Tibial artery (tissue), 4 donors: ENCODE results near the gene DNAJC1.

Experiments
- DNase-seq, 2 donors: peaks; one replicate each; pipeline ENCODE4 v3.0.0-alpha.2; 2019
- H3K27ac ChIP-seq, 2 donors: fragments of 200-600 bp; sonication (generic) in 1 of 2; 1 replicate in 1 of 2; 2 replicates in 1 of 2; pipeline ENCODE4 v1.5.1; 2018 to 2019; ENCODE audit warnings: mild to moderate bottlenecking in 1 of 2
- H3K27me3 ChIP-seq, 2 donors: fragments of 200-600 bp; sonication (generic) in 1 of 2; one replicate each; pipeline versions ENCODE4 v1.5.1 to v1.6.0; 2016 to 2019
- H3K36me3 ChIP-seq, 3 donors: fragments of 200-600 bp; sonication (generic) in 2 of 3; one replicate each; pipeline ENCODE4 v1.5.1; 2016 to 2019; ENCODE audit warnings: mild to moderate bottlenecking in 2 of 3
- H3K4me1 ChIP-seq, 4 donors: fragments of 200-600 bp; sonication (generic) in 2 of 4; 1 replicate in 3 of 4; 2 replicates in 1 of 4; pipeline ENCODE4 v1.5.1; 2016 to 2019
- H3K4me3 ChIP-seq, 2 donors: fragments of 200-600 bp; sonication (generic) in 1 of 2; 1 replicate in 1 of 2; 2 replicates in 1 of 2; pipeline ENCODE4 v1.5.1; 2018 to 2019; ENCODE audit warnings: mild to moderate bottlenecking in 2 of 2
- H3K9me3 ChIP-seq, 3 donors: fragments of 200-600 bp; sonication (generic) in 1 of 3; one replicate each; pipeline ENCODE4 v1.5.1; 2016 to 2019
- intact Hi-C: fragments of 100-400 bp; cut with DNase I; formaldehyde crosslinking; loops from one replicate; pipeline ENCODE4 v1.15.0; 2023; ENCODE audit warnings: low total_unique reads
- TF ChIP-seq, protein P1 (sequence below), 2 experiments: fragments of 200-600 bp in 1 of 2; fragments of 450-650 bp in 1 of 2; IDR thresholded peaks; one replicate each; pipeline ENCODE4 v1.5.1; 2017 to 2019; ENCODE audit warnings: antibody characterized with exemption in 2 of 2, mild to moderate bottlenecking in 1 of 2, moderate library complexity in 1 of 2

DNAJC1 gene

DNA sequence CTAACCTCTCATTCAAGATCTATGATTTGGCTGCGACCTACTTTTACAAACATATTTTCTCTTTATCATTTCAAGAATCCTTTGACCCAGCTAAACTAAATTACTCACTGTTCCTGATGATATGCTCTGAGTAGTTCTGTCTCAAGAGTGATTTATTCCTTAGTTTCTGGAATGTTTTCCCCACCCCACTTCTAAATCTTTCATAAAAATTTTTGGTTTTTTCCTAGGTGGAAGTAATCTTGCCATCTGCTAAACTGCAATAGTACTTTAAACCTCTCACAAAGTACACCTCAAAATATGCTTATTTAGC is 170.8 kb downstream of the DNAJC1 start:
- no peak for DNase-seq
- H3K27ac ChIP-seq: no peak overlapping the region
- H3K36me3 ChIP-seq: peaks cover 0 to 34% (median 33%) of the 10 kb centered on the region in 3 donors
- H3K9me3 ChIP-seq: peaks cover 5 to 54% (median 22%) of the 10 kb centered on the region in 3 donors
- no peak overlapping the region for H3K4me3 ChIP-seq
- TF ChIP-seq, protein P1, sequence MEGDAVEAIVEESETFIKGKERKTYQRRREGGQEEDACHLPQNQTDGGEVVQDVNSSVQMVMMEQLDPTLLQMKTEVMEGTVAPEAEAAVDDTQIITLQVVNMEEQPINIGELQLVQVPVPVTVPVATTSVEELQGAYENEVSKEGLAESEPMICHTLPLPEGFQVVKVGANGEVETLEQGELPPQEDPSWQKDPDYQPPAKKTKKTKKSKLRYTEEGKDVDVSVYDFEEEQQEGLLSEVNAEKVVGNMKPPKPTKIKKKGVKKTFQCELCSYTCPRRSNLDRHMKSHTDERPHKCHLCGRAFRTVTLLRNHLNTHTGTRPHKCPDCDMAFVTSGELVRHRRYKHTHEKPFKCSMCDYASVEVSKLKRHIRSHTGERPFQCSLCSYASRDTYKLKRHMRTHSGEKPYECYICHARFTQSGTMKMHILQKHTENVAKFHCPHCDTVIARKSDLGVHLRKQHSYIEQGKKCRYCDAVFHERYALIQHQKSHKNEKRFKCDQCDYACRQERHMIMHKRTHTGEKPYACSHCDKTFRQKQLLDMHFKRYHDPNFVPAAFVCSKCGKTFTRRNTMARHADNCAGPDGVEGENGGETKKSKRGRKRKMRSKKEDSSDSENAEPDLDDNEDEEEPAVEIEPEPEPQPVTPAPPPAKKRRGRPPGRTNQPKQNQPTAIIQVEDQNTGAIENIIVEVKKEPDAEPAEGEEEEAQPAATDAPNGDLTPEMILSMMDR (IDR thresholded peaks at IDR 0.05): no peak
- intact Hi-C loops: no loop called here
- H3K27me3 ChIP-seq: no peaks in the 10 kb centered on the region
- no peaks in the 10 kb centered on the region for H3K4me1 ChIP-seq

DNA sequence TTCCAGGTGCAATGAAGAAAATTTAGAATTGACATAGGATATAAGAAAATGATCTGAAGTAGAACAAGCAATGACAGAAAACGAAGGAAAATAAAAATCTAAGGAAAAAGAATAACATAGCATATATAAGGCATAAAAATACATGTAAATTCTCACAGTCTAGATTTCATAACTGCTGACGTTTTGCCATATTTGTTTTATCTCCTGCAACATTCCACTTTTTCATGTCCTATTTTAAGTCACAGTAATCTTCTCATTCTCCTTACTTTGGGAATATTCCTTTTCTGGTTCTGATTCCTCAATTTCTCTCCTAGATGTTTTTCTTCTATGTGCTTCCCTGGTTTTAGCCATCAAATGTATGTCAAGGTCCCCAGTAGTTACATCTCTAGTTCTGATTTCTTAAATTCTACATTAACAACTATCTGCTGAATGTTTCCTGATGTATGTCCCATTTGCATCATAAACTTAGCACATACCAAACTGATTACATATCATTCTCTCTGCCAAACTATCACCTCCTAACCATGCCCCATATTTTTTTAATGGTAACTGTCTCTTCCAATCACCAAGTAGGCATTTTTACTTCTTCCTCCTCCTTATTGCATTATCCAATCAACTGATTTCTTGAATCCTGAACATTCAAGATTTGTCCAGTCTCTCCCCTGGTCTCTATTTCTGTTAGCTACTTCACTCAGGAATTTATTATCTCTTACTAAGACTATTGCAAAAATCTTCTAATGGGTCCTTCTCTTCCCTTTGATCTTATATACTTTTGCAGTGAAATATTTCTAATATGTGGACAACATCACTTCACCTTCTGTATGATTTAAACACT is 171.3 kb downstream of the DNAJC1 start:
- TF ChIP-seq, protein P1 (IDR thresholded peaks at IDR 0.05): no peak
- H3K9me3 ChIP-seq: peaks cover 5 to 60% (median 26%) of the 10 kb centered on the region in 3 donors
- no peak overlapping the region for H3K27ac ChIP-seq
- H3K36me3 ChIP-seq: peaks cover 0 to 37% (median 33%) of the 10 kb centered on the region in 3 donors
- no peaks in the 10 kb centered on the region for H3K27me3 ChIP-seq
- H3K4me3 ChIP-seq: no peak overlapping the region
- intact Hi-C loops: no loop called here
- no peaks in the 10 kb centered on the region for H3K4me1 ChIP-seq
- DNase-seq: no peak

DNA sequence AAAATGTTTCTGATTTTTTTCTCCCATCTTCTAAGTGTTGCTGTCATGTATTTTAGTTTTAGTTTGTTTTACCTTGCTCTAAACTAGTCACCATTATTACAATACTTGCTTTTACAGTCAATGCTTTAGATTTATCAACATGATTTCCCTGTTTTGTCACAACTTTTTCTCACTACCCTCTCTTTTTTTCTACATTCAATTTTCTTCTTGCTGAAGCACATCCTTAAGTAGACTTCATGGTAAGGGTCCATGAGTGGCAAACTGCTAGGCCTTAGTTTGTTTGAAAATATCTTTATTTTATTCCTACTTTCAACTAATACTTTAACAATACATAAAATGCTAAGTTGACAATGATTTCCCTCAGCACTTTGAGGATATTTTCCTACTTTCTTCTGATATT is 173.5 kb downstream of the DNAJC1 start:
- Histone ChIP-seq H3K36me3 (peaks cover 0 to 32% (median 27%) of the 10 kb centered on the region in 3 donors), H3K4me3 (no peak overlapping the region), H3K9me3 (peaks cover 3 to 67% (median 30%) of the 10 kb centered on the region in 3 donors), H3K27me3 (no peaks in the 10 kb centered on the region), H3K27ac (no peak overlapping the region), H3K4me1 (no peaks in the 10 kb centered on the region)
- intact Hi-C loops: no loop called here
- TF ChIP-seq, protein P1 (IDR thresholded peaks at IDR 0.05): no peak
- DNase-seq: no peak

DNA sequence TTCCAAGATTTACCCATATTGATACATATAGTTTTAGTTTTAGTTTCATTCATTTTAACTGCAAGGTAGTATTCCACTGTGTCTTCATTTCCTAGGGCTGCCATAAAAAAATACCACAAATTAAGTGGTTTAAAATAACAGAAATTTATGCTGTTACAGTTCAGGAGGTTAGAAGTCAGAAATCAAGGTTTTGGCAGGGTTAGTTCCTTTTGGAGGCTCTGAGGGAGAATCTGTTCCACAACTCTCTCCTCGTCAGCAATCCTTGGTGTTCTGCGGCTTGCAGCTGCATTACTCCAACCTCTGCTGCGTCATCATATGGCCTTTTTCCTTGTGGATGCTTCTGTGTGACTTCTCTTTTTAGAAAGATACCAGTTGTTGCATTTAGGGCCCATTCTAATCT is 176.2 kb downstream of the DNAJC1 start:
- Histone ChIP-seq H3K4me1 (no peaks in the 10 kb centered on the region), H3K36me3 (peaks cover 0 to 11% (median 8%) of the 10 kb centered on the region in 3 donors), H3K27ac (no peak overlapping the region), H3K4me3 (no peak overlapping the region), H3K9me3 (peaks cover 0 to 50% (median 16%) of the 10 kb centered on the region in 3 donors), H3K27me3 (no peaks in the 10 kb centered on the region)
- TF ChIP-seq, protein P1 (IDR thresholded peaks at IDR 0.05): no peak
- no peak for DNase-seq
- intact Hi-C loops: no loop called here

DNA sequence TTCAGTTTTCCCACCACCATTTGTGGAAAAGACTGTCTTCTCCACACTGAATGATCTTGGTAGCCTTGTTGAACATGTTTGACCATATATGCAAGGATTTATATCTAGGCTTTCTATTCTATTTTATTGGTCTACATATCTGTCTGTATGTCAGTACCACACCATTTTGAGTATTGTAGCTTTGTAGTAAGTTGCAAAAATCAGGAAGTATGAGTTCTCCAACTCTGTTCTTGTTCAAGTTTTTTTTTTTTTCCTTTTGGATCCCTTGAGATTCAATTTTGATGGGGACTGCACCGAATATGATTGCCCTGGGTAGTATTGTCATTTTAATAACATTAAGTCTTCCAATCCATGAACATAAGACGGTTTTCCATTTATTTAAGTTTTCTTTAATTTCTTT is 176.8 kb downstream of the DNAJC1 start:
- H3K36me3 ChIP-seq: peaks cover 0 to 11% (median 6%) of the 10 kb centered on the region in 3 donors
- no peaks in the 10 kb centered on the region for H3K4me1 ChIP-seq
- TF ChIP-seq, protein P1 (IDR thresholded peaks at IDR 0.05): no peak
- no peak overlapping the region for H3K4me3 ChIP-seq
- no peak for DNase-seq
- intact Hi-C loops: no loop called here
- peaks cover 0 to 50% (median 16%) of the 10 kb centered on the region in 3 donors for H3K9me3 ChIP-seq
- H3K27ac ChIP-seq: no peak overlapping the region
- no peaks in the 10 kb centered on the region for H3K27me3 ChIP-seq
